Hematopoietic multipotent progenitor cell treated with erythropoietin and hydrocortisone succinate and interleukin-3 and kit ligand, for 8 days (in vitro differentiated cells): ENCODE results near the gene IFTAP.
"Not testable (repeated sequence)": the region's sequence is repeated elsewhere in the genome, so short reads cannot be mapped to it uniquely, and the experiment has no call there.

ENCODE experiments used
- DNase-seq: peaks from one replicate; pipeline ENCODE4 v3.0.0-alpha.2; 2015

IFTAP gene, protein sequence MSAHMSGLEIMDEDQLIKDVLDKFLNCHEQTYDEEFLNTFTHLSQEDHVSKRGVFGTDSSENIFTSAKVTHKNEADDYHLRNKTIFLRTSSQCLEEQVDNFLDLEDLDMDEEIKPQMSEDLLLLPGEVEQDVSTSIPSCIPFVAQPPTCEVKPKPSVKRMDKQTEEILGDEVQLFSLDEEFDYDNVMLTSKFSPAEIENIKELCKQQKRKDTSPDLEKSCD

DNA sequence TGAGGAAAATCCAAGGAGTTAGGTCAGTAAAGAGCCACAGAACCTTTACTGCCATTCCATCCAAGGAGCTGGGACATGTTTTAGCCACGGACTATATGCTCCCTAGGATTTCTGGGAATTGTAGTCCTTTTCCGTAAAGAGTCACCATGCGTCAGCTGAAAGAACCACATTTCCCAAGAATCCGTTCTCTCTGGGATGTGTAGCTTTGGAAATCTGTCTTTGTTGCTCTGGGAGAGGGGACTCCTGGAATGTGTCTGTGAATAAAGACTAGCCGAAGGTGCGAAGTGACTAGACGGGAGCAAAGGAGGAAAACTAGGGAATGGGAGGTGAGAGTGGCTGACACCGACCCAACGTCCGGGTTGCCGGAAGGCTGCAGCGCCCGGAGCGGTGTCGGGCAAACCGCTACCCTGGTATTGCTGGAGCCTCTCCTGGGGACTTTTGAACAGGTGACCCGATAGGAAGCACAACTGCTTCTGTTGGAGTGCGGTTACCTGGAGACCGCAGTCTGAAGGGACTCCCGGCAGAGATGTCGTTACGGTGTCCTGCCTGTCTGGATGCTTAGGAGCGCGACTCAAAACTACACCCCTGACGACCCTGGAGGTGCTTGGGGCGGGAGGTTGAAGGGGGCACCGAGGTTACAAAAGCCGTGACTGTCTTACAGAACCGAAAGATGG, at the start of gene IFTAP:
Gene IFTAP, plus strand, starts transcription at position 187 of the 674 bp plus-strand sequence. CDS start 15,602 bp downstream, outside the sequence.
- peak; percentile 93 for DNase-seq

DNA sequence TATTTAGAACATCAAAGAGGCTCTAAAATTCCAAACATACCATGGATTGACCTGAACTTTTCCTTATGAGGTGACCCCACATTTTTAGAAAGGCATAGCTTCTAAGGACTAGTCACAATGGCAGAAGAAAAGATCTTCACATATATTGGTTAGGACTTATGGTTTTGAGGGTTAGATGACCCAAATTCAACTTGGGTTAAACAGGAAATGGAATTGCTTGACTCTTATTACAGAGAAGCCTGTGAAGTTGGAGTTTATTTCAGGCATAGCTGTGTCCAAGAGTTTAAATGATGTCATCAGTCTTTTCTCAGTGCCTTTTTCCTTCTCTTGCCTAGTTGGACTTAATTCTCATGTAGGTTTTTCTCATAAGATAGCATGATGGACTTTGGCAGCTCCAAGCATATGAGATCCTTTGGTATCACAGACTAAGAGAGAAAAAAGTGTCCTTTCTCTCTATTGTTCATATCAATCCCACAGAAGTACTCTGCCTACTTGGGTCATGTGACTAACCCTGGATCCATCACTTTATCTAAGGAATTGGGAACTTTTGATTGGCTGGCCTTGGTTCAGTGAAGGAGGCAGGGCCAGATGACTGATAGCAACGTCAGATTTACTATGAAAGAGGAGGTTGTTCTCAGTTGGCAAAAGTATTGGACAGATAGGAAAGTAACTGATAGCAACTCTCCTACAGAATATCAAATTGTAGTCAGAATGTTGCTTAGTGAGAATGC, 43.8 kb upstream of the IFTAP start:
- no peak for DNase-seq

DNA sequence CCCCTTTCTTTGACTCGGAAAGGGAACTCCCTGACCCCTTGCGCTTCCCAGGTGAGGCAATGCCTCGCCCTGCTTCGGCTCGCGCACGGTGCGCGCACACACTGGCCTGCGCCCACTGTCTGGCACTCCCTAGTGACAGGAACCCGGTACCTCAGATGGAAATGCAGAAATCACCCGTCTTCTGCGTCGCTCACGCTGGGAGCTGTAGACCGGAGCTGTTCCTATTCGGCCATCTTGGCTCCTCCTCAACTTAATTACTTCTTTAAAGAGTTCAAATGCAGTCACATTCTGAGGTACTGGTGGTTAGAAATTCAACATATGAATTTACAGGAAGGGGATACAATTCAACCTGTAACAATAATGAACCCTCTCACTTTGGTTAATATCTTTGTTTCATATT, 36.9 kb upstream of the IFTAP start:
- not testable (repeated sequence) for DNase-seq

DNA sequence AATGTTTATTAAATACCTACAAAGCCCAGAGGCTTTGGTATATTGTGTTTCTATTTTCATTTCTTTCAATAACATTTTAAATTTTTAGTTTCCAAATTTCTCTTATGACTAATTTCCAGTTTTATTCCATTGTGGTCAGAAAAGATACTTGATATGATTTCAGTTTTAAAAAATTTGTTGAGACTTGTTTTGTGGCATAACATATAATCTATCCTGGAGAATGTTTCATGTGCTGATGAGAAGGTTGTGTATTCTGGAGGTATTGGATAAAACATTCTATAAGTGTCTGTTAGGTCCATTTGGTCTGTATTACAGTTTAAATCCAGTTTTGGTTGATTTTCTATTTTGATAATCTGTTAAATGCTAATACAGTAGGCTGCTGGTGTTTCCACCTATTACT, 36.3 kb upstream of the IFTAP start:
- no peak for DNase-seq

DNA sequence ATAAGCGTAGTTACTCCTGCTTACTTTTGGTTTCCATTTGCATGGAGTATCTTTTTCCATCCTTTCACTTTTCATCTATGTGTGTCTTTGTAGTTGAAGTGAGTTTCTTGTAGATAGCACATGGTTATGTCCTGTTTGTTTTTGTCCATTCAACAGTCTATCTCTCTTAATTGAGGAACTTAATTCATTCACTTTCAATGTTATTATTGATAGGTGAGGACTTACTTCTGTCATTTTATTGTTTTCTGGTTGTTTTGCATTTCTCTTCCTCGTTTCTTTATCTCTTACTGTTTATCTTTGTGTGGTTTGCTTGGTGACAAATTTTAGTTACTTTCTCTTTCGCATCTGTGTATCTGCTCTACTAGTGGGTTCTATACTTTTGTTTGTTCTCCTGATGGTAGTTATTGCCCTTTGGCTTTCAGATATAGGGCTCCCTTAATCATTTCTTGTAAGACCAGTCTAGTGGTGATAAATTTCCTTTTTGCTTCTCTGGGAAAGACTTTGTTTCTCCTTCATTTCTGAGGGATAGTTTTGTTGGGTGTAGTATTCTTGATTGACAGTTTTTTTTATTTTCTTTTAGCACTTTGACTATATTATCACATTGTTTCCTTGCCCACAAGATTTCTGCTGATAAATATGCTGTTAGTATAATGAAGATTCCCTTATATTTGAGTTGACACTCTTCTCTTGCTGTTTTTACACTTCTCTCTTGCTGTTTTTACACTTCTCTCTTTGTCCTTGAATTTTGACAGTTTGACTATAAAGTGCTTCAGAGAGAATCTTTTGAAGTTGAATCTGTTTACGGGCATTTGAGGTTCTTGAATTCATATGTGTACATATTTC, 35.5 kb upstream of the IFTAP start:
- DNase-seq = no peak

DNA sequence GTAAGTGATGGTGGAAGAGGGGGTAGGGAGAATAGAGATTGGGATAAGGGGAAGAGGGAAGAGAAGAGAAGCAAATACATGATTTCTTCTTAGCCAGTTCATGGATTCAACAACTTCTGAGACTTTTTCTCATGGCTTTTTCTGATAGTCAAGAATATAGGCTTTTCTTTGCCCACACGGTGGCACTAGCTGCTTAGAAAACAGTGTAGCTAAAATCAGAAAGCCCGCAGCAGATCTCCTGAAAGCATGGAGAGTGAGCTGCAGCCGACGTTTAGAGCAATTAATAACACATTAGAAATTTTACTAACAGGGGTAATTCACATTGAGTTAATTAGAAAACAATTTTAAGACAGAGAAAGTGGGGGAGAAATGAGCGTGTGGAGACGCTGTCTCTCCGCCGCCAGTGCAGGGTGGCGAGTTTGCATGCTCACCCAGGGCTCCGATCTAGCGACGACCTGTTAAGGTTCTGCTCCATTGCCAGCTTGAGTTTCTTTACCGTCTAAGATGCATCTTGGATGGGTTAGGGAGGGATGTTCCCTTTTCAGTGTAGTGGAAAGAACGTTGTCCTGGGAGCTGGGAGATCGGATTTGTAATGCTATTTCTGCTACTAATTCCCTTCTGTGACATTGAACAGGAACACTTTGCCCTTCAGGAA, 29.8 kb upstream of the IFTAP start:
- peak; percentile 82 for DNase-seq

DNA sequence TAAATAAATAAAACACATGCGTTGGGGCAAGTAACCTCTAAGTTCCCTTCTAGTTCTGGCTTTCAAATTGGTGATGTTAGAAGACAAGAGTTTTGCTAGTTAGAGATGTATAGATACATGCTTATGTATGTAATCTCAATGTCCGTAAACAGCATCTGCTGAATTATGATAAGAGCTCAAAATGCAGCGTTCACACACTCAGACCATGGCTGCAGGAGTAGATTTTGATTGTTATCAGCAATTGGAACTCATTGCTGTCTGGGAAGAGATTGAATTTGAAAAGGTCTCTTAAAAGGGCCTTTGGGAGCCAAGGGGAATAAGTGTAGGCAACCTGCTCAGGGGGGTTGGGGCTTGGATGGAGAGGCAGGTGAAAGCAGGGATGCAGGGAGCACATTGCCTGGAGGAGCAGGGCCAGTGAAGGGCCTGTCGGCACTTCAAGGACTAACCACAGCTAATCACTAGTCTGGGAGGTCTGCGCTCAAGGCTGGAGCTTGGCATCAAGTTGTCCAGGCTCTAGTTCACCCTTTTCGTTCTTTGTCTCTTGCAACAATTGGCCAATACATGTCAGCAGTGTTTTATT, 29.2 kb upstream of the IFTAP start:
- peak; percentile 38 for DNase-seq

DNA sequence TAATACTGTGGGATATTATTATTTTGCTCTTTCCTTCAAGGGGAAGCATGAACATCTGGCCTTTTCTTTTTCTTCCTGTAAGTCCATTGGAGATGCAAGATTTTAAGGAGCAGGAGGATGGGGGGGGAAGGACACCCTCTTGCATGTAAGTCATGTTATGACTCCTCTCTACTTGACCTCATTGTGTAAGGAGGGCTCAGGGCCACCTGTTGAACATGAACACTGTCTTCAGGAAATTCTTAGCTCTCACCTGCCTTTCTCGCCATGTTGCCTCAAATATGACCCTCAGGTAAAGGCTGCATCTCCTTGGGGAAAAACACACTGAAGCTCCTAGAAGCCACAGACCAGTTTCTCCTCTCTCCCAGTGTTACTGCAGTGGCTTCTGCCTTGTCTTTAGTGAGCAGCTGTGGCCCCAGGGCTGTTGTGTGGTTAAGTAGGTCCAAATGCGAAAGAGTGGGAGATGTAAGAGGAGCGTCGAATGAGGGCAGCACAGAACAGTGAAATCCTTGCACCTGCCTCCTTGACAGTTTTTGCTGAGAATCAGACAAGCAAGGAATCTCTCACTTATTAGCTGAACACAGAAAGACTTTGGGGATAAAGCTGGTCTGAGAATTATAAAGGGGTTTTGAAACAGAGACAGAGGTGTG, 27.8 kb upstream of the IFTAP start:
- DNase-seq = no peak

DNA sequence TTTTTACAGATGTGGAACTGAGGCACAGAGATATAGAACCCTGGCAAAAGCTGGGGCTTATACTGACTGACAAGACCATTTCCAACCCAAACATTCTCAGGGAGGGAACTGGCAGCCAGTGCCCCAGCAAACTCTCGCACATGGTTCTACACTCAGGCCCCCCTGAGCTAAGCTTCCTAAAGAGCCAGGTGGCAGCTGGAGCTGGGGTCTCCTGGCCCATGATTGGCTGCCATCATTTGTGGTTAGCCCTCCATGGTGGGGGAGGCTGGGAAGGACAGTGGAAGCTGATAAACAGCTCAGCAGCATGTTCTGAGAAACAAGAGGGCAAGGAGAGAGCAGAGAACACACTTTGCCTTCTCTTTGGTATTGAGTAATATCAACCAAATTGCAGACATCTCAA, 26.6 kb upstream of the IFTAP start, which contains the start of gene RAG1:
Gene RAG1, plus strand, starts transcription at position 314 of the 400 bp plus-strand sequence. CDS start 5,298 bp downstream, outside the sequence.
- DNase-seq = no peak

DNA sequence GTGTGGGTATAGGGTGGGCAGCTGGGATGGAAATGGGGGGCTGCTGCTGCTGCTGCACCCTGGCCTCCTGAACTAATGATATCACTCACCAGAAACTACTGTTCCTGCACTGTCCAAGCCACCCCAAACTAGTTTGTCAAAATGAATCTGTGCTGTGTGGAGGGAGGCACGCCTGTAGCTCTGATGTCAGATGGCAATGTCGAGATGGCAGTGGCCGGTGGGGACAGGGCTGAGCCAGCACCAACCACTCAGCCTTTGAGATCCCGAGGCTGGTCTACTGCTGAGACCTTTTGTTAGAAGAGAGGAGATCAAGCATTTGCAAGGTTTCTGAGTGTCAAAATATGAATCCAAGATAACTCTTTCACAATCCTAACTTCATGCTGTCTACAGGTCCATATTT, 25.2 kb upstream of the IFTAP start:
- DNase-seq = no peak

DNA sequence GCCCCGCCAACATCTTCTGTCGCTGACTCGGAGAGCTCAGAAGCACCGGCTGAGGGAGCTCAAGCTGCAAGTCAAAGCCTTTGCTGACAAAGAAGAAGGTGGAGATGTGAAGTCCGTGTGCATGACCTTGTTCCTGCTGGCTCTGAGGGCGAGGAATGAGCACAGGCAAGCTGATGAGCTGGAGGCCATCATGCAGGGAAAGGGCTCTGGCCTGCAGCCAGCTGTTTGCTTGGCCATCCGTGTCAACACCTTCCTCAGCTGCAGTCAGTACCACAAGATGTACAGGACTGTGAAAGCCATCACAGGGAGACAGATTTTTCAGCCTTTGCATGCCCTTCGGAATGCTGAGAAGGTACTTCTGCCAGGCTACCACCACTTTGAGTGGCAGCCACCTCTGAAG, 19.8 kb upstream of the IFTAP start:
- DNase-seq = no peak

DNA sequence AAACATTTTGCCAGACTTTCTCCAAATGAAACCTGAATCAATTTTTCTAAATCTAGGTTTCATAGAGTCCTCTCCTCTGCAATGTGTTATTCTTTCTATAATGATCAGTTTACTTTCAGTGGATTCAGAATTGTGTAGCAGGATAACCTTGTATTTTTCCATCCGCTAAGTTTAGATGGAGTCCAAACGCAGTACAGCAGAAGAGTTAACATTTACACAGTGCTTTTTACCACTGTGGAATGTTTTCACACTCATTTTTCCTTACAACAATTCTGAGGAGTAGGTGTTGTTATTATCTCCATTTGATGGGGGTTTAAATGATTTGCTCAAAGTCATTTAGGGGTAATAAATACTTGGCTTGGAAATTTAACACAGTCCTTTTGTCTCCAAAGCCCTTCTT, 16.9 kb upstream of the IFTAP start:
- no peak for DNase-seq

DNA sequence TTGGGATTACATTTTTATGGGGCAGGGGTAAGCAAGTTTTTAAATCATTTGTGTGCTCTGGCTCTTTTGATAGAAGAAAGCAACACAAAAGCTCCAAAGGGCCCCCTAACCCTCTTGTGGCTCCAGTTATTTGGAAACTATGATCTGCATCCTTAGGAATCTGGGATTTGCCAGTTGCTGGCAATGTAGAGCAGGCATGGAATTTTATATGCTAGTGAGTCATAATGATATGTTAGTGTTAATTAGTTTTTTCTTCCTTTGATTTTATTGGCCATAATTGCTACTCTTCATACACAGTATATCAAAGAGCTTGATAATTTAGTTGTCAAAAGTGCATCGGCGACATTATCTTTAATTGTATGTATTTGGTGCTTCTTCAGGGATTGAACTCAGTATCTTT, 16.4 kb upstream of the IFTAP start:
- DNase-seq = no peak

DNA sequence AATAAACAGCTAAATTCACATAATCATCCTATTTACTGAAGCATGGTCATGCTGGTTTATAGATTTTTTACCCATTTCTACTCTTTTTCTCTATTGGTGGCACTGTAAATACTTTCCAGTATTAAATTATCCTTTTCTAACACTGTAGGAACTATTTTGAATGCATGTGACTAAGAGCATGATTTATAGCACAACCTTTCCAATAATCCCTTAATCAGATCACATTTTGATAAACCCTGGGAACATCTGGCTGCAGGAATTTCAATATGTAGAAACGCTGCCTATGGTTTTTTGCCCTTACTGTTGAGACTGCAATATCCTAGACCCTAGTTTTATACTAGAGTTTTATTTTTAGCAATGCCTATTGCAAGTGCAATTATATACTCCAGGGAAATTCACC, 15.8 kb upstream of the IFTAP start:
- DNase-seq = no peak

DNA sequence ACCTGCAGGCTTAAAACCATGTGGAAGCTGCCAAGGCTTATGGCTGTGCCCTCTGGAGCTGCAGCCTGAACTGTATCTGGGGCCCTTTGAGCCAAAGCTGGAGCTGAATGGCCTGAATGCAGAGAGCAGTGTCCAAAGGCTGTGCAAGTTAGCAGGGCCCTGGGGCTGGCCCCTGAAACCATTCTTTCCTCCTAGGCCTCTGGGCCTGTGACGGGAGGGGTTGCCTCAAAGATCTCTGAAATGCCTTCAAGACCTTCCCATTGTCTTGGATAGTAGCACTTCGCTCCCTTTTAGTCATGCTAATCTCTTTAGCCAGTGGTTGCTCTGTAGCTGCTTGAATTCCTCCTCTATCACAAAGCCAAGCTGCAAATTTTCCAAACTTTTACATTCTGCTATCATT, 12.8 kb upstream of the IFTAP start:
- DNase-seq = no peak

DNA sequence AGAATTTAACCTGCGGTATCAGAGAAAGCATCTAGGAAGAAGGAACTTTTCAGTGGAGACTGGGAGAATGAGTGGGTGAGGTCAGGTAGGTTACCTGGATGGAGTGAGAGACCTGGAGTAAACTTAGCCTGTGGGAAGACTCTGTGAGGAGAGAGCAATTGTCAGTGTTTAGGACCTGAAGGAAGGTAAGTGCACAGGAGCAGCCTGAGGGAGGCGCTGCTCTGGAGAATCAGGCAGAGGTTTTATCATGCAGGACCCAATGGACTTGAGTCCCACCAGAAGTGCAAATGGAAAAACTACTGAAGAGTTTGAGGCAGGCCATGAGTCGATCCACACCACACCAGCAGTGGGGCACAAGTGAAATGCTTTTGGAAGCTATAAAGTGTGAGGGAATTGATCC, 10.6 kb upstream of the IFTAP start:
- no peak for DNase-seq

DNA sequence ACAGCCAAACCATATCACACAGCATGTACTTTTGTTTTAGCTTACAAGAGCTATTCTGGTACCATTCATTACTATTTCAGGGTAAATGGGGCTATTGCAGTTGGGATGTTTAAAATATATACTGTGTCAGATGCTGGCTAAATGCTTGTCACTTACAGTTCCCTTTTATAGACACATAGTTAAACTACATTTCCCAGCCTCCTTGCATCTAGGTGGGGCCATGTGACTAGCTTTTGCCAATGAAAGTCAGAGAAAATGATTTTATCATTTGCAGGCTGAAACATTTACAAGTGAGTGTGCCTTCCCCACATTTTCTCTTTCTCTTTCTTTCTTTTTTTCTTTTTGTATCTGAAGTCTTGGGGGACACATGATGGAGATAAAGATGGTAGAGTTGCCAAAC, 7.8 kb upstream of the IFTAP start:
- DNase-seq = peak; percentile 12

DNA sequence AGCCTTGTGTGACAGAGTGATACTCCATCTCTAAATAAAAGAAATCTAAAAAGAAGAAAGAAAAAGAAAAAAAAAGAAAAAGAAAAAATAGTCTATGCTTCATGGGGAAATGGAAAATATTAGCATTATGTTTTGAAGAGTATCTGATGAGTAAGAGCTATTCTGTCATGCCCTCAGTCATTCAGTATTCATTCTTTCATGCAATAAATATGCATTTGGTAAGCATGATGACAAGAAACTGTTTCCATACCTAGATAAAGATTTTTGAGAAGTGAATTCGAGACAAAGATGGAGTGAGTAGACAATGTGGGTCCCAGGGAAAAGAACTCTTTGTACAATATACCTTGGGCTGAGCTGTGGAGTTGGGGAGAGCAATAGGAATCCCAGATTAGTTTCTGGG, 6.2 kb upstream of the IFTAP start:
- DNase-seq = no peak

DNA sequence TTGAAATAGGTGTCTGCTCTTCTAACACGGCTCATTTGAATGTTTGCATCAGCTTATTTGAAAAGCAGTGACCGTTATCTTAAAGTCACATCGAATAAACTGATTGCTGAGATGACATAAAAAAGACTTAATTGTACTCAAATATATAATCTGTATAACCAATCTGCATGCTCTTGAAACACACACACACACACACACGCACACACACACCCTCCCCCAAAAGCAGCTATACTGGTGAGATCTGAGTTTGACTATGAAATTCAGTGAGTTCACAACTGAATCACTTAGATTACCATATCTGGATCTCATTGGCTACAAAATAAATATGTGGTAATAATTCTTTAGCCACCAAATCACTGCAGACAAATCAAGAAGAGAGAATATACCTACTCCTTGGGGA, 3.8 kb upstream of the IFTAP start:
- DNase-seq = no peak

DNA sequence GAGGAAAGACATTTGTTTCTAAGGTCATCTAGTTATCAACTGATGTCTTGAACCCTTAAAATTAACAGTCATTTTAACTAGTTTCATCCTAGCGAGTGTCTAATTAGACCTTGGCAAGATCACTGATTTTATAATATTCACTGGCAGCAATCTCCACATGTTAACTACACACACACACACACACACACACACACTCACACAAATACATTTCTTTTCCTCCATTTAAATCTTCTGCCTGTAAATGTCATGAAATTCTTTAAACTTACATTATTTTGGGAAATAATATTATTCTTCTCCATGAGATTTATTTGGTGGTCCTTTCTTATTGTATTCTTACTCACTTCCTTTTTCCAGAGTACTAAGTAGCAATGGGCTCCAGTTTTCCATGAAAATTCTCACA, 2.9 kb upstream of the IFTAP start:
- no peak for DNase-seq

DNA sequence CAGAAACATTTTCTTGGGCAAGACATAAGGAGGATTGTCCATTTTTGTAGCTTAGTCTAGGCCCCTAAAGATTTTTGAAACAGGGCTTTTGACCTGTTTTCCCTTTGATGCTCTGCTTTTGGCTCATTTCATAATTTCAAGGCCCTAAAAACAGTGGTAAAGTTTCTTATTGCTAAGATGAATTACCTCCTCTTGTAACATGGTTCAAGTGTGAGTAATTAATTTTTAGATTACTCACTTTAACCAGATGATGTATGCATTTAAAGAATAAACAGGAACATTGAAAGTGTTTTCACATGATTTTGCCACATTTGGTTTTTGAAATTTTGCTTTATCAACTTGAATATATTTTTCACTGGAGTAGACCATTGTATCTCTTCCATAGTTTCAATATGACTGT, 2.6 kb downstream of the IFTAP start:
- no peak for DNase-seq

DNA sequence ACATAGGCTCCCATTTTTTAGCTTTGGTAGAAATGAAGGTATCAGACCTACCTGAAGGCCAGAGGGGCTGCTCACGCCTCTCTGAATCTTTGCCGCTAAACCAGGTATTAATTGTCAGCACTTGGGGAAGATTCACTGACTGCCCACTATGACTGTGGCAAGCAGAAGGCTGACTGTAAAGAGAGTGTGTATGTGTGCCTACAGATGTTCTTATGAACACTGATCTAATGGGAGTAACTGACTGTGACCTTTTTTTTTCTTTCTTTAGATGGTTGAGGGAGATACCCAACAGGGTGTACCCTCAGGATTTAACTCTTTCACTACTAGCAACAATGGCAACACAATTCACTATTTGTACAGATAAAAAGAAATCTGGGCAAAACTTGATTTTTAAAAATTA, 3.7 kb downstream of the IFTAP start, which contains the start of gene RAG2:
Gene RAG2, minus strand, starts transcription at position 186 of the 400 bp plus-strand sequence. CDS start 4,068 bp downstream, outside the sequence.
- DNase-seq = peak; percentile 40
